ENCODE data around the gene RTP5. TPM values are rescaled to one million over a fixed set of nuclear protein-coding genes. Genes with fewer than 3 reads are reported as not detected.

The RTP5 gene
- total RNA-seq, 3 donors from 2014 or later: 0.15 TPM; not detected in 2

- intact Hi-C loops (cut with DNase I; ENCODE audit: low total_unique reads): no loop called here
- H3K4me1 ChIP-seq: no peaks in the 10 kb centered on the region
- no peak overlapping the region for H3K4me3 ChIP-seq
- H3K36me3 ChIP-seq: no peaks in the 10 kb centered on the region
- no peaks in the 10 kb centered on the region for H3K27me3 ChIP-seq
- H3K9me3 ChIP-seq: no peaks in the 10 kb centered on the region
- TF ChIP-seq POLR2AphosphoS5 (IDR thresholded peaks at IDR 0.05) (no peak), POLR2A (IDR thresholded peaks at IDR 0.05) (no peak), CTCF (IDR thresholded peaks at IDR 0.05) (no peak)
- no peak for DNase-seq (ENCODE audit: low spot score in 2 of 2)
- H3K27ac ChIP-seq: no peak overlapping the region
These were observed 14.2 kb upstream of the RTP5 start for GRCh38 chr2:241855245-241855887.

- H3K36me3 ChIP-seq: no peaks in the 10 kb centered on the region
- H3K9me3 ChIP-seq: no peaks in the 10 kb centered on the region
- intact Hi-C loops (cut with DNase I; ENCODE audit: low total_unique reads): no loop called here
- no peak for DNase-seq (ENCODE audit: low spot score in 2 of 2)
- no peak overlapping the region for H3K4me3 ChIP-seq
- no peak overlapping the region for H3K27ac ChIP-seq
- TF ChIP-seq POLR2A (IDR thresholded peaks at IDR 0.05) (no peak), CTCF (IDR thresholded peaks at IDR 0.05) (no peak), POLR2AphosphoS5 (IDR thresholded peaks at IDR 0.05) (no peak)
- no peaks in the 10 kb centered on the region for H3K27me3 ChIP-seq
- no peaks in the 10 kb centered on the region for H3K4me1 ChIP-seq
These were observed 13.6 kb upstream of the RTP5 start for GRCh38 chr2:241855888-241856422.

- Histone ChIP-seq H3K27me3 (peaks cover 0 to 3% of the 10 kb centered on the region in 2 donors), H3K9me3 (no peaks in the 10 kb centered on the region), H3K4me1 (no peaks in the 10 kb centered on the region), H3K36me3 (no peaks in the 10 kb centered on the region), H3K27ac (no peak overlapping the region), H3K4me3 (no peak overlapping the region)
- no peak for DNase-seq (ENCODE audit: low spot score in 2 of 2)
- intact Hi-C loops (cut with DNase I; ENCODE audit: low total_unique reads): no loop called here
- TF ChIP-seq CTCF (IDR thresholded peaks at IDR 0.05) (no peak), POLR2AphosphoS5 (IDR thresholded peaks at IDR 0.05) (no peak), POLR2A (IDR thresholded peaks at IDR 0.05) (no peak)
These were observed 12.4 kb upstream of the RTP5 start for GRCh38 chr2:241857041-241857541.

- intact Hi-C loops (cut with DNase I; ENCODE audit: low total_unique reads): no loop called here
- H3K9me3 ChIP-seq: no peaks in the 10 kb centered on the region
- no peak for DNase-seq (ENCODE audit: low spot score in 2 of 2)
- H3K4me1 ChIP-seq: no peaks in the 10 kb centered on the region
- H3K4me3 ChIP-seq: no peak overlapping the region
- no peaks in the 10 kb centered on the region for H3K36me3 ChIP-seq
- TF ChIP-seq POLR2AphosphoS5 (IDR thresholded peaks at IDR 0.05) (no peak), POLR2A (IDR thresholded peaks at IDR 0.05) (no peak), CTCF (IDR thresholded peaks at IDR 0.05) (no peak)
- H3K27ac ChIP-seq: no peak overlapping the region
- H3K27me3 ChIP-seq: peaks cover 0 to 7% of the 10 kb centered on the region in 2 donors
These were observed 11.9 kb upstream of the RTP5 start for GRCh38 chr2:241857572-241858121.

All from breast epithelium (tissue), 4 donors.